GM10847 (cell line): ENCODE results near the gene GUCA2A.

Source experiments
- POLR2A ChIP-seq: IDR thresholded peaks from 2 replicates; pipeline ENCODE4 v1.6.1; 2011; ENCODE audit not compliant: insufficient read length; ENCODE audit errors: extremely low read depth

The GUCA2A gene

GRCh38 chr1:42164551-42165420 lies at the start of gene GUCA2A:
TSS of gene GUCA2A (minus strand) at chr1:42164745. CDS start at chr1:42164712, 33 bp downstream.
- no peak for TF ChIP-seq POLR2A

GRCh38 chr1:42211224-42211623 lies 46.7 kb upstream of the GUCA2A start:
- no peak for TF ChIP-seq POLR2A

DNA sequence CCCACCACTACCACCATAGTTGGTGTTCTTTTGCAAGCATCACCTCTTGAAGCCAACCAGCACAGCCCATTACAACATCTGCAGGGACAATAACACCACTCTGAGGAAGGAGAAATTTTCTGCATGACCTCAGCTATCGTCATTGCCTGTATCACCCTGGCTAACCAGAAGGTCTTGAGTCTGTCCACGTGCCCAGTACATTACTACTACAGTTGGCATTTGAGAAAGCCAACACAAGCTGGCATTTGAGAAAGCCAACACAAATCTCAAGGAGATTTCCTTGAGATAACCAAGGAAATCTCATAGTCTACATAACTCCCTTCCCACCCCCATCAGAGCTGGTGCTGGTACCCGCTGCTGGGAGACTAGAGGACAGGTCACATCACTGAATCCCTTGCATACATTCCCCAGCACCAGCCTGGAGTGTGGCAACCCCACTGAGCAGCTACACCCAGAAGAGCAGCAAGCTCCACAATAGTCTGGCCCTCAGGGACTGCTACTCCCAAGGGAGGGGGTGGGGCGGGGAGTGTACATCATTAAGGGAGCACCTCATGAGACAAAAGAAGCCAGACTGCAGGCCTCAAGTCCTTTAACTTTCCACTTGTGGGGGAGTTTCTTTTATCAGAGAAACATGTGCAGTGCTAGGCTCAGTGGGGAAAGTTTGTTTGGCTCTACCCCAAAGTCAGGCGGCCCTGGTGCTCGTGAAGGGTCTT lies 46.0 kb upstream of the GUCA2A start:
- TF ChIP-seq POLR2A, result no peak

- no peak for TF ChIP-seq POLR2A
These were observed 45.1 kb upstream of the GUCA2A start for GRCh38 chr1:42209526-42210251.

GRCh38 chr1:42206164-42206563 lies 41.6 kb upstream of the GUCA2A start:
- no peak for TF ChIP-seq POLR2A

DNA sequence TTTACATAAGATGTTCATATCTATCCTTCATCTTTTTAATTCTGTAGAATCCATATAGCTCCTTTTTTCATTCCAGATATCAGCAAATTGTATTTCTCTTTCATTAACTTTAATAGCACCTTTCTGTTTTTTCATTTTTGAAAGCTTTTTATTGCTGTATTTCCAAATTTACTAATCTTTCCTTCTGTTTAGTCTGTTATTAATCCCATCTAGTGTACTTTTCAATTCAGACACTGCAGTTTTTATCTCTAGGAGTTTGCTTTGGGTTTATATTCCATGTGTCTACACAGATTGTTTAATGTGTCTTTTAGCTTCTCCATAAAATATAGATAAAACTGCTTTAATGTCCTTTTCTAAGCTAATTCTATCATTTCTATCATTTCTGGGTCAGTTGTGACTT lies 37.4 kb upstream of the GUCA2A start:
- no peak for TF ChIP-seq POLR2A

DNA sequence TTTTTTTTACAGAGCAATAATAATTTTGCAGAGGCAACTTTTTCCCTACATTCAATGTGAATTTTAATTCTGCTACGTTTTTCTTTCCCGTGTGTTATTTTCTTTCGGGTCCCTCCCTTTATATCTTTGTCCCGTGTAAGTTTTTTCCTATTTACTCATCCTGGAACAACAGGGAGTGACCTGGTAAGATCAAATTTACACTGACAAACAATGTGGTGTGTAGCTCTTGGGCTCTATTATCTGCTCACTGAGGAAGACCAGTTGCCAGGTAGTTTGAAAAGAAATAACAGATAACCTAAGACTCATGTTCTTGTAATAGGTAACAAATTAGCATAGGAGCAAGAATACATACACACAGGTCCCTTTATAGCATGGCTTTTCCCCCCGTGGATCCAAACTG lies 33.7 kb upstream of the GUCA2A start:
- no peak for TF ChIP-seq POLR2A

DNA sequence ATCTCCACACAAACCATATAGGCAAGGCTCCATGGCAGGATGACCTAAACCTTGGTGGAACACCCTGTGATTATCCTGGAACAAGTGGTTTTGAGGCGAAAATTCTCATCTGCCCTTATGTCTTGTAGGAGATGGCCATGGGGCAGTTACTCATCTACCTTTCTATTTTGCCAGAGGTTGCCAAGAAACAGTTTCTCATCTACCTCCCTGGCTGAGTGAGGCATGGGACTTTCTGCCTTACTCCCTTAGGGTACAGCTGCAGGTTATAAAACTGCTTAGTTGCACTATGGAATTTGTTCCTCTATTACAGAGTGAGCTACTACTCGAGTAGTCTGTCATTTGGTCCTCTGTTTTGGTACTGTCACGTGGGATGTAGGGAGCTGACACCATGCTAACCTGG lies 31.3 kb upstream of the GUCA2A start:
- TF ChIP-seq POLR2A, result no peak

DNA sequence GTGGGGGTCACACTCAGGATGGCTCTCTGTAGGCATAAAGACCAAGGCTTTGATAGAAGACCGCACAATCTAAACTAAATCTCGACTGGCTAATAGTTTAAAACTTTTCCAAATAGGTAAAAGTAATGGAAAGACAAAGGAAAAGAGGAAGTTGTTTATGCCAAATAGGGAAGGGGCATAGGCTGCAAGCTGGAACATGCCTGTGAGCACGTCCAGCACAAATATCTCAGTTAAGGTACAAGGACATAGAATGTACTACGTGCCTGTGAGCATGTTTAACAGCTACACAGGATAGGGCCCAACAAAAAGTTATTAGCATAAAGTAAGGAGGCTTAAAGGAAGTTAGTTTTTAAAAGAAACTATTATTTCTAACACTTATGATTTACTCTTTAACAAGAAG lies 27.6 kb upstream of the GUCA2A start:
- no peak for TF ChIP-seq POLR2A

GRCh38 chr1:42191319-42191718 lies 26.8 kb upstream of the GUCA2A start:
- TF ChIP-seq POLR2A, result no peak

GRCh38 chr1:42189931-42190853 lies 25.6 kb upstream of the GUCA2A start:
- no peak for TF ChIP-seq POLR2A

- TF ChIP-seq POLR2A, result no peak
These were observed 21.6 kb upstream of the GUCA2A start for GRCh38 chr1:42186152-42186551.

GRCh38 chr1:42184616-42185015 lies 20.1 kb upstream of the GUCA2A start:
- TF ChIP-seq POLR2A, result no peak

- TF ChIP-seq POLR2A, result no peak
These were observed 19.4 kb upstream of the GUCA2A start for GRCh38 chr1:42183957-42184268.
